HG02938 (cell line): ENCODE data around the gene ROR2.

ENCODE experiments used
- ATAC-seq: cut with Tn5 transposase; IDR thresholded peaks from one replicate; pipeline ENCODE4 v1.9.1; 2021; ENCODE audit warnings: mild to moderate bottlenecking, moderate library complexity; ENCODE audit not compliant: unreplicated experiment

The ROR2 gene

DNA sequence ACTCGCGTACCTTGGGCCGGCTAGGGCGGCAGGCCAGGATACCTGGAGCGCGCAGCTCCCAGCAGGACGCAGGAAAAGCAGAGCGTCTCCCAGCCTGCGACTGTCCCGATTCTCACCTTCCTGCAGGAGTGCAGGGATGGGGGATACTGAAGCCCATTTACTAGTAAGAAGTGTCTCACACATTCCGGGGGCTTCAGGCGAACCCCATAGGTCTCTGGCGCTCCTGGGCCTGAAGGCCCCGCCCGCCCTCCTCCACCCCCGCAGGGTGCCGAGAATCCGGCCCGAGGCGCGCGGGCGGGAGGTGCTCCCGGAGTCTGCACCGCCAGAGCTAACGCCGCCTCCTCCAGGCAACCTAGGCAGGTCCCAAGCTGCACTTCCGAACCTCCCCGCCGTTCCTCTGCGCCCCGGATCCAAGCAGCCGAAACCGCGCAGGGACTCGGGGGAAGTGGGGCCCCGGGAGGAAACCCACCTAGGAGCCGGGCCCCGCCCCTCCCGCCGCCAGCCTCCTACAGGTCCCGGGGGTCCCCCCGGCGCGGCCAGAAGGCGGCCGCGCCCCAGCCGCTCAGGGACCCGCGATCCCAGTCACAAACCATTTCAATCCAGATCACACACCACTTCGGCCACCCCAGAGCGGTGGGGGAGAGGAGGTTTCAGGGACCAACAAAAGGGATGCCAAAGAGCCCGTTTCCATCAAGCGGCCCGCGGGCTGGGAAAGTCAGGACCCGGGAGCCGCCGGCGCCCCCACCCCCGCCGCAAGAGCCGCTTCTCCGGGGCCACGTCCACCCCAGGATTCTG, 1.2 kb downstream of the ROR2 start:
- no peak for ATAC-seq

DNA sequence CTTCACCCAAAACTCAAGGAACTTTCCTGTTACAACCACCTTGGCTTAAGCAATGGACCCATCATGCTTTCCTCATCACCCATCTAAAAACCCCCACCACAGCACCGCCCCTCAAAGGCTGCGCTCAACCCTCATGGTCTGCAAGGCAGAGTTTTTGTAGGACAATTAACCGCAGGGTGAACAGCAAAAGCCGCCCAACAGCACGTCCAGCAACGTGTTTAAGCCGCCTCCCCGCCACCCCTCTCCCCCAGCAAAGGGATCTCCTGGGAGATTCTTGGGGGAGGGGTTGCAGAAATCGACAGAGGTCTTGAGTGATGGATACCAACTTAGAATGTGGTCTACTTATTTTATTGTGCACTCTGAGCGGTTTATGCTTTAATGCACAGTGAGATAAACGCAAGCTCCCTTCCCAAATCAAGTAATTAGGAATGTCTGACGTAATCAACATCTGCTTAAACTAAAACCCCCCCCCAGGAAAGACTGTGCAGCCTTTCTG, 1.9 kb downstream of the ROR2 start:
- no peak for ATAC-seq

DNA sequence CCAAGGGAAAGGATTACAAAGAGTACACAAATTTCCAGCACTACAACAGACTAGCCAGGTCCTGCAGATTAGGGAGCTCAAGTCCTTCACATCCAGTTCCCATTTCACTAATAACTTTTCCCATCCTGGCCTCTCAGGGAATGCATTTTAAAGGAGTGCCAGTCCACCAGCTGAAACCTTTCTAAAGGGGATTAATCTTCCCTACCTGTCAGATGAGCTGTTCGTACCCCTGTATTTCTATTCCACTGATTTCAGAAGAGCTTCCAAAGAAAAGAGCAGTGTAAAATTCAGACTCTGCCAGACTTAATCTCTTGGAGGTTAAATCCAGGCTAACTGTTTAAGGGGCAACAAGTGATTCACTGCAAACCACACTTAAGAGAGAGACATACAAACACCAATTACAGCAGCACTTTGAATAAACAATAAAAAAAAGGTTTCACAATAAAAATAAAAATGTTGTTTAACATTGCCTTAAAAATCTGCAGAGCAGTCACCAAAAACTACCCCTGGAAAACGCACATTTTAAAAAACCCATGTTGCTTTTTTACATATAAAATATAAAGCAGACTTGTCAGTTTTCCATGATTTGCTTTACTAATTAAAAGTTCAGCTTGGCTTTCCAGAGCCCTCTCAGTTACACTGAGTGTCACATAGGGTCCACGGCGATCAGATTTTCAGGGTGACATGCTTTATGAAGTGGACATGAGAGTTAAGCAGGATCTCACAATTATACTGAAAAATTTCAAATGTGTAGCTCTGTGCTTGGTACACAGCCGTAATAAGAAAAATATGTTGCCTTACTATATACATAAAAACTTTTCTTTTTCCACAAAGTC, 3.2 kb downstream of the ROR2 start:
- ATAC-seq, result no peak

GRCh38 chr9:91946196-91946595, 3.8 kb downstream of the ROR2 start:
- ATAC-seq, result no peak

- no peak for ATAC-seq
Observed at GRCh38 chr9:91945277-91946085, 4.5 kb downstream of the ROR2 start.

DNA sequence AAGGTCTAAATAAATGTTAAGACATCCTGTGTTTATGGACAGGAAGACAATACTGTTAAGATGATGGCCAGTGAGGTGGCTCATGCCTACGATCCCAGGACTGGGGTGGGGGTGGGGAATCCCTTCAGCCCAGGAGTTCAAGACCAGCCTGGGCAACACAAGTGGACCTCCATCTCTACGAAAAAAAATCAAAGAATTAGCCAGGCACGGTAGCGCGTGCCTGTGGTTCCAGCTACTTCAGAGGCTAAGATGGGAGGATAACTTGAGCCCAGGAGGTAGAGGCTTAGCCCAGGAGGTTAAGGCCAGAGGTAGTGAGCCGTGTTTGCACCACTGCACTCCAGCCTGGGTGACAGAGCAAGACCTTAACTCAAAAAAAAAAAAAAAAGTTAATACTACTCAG, 5.3 kb downstream of the ROR2 start:
- ATAC-seq, result no peak

DNA sequence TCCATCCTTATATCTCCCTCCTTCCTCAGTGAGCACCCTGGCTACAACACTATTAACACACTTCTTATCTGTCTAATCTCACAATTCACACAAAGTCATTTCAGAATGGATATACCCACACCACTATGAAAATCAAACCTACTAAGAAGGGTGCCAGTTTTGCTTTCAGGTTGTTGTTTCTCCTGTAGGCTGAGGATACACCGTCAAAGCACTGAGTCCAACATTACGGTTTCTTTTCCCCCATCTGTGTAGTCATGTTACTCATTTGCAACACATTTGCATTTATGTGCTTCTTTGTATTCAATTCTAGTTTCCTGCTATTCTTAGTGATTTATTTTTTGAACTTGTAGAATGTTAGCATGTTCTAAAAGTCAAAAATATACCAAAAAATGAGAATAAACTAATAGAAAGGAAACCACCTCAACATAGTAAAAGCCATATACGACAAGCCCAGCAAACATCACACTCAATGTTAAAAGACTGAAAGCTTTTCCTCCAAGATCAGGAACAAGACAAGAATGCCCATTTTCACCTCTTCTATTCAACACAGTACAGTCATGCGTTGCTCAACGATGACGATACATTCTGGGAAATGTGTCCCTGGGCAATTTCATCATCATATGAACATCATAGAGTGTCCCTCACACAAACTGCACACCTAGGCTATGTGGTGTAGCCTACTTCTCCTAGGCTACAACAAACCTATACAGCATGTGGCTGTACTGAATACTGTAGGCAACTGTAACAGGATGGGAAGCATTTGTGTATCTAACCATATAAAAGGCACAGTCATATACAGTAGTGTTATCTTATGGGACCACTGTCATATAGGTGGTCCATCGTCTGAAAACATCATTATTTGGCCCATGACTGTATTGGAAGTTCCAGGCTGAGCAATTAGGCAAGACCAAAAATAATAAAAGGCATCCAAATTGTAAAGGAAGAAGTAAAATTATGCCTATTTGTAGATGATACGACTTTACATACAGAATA, 6.3 kb downstream of the ROR2 start:
- no peak for ATAC-seq

DNA sequence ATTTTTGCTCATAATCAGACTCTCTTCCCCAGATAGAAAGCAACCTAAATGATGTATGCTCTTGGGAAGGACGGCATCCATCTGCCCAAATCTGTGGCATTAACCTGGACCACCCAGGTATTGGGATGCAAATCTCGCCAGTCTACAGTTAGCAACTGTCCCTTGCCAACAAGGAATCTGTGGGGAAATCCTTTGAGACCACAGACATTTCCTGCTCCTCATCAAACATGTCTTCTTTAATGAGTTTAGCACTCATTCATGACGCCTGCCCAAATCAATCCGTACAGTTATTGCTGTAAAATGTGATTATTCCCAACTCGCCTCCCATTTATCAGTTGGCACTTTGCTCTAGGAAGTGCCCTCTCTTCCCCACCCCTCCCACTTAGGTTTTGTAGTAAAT, 7.8 kb downstream of the ROR2 start:
- ATAC-seq, result no peak

DNA sequence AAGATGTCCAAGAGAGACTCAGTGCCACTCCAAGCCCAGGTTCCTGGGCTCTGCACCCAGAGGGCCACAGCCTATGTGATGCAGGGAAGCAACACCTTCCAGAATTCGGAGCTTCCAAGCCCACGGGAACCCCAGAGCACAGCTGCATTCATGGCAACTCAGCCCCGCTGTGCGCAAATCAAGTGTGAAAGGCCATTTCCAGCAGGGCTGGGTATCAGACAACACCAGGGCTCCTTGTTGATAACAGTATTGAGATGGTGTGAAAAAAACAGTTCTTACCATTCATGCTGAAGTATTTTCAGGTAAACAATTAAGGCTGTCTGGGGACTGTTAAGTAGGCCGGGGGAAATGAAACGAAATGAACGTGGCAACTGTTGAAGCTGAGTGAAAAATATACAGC, 10.1 kb downstream of the ROR2 start:
- no peak for ATAC-seq

- no peak for ATAC-seq
Observed at GRCh38 chr9:91937727-91938126, 12.3 kb downstream of the ROR2 start.

- no peak for ATAC-seq
Observed at GRCh38 chr9:91937056-91937455, 13.0 kb downstream of the ROR2 start.

GRCh38 chr9:91935805-91936514, 14.1 kb downstream of the ROR2 start:
- ATAC-seq, result no peak

- no peak for ATAC-seq
Observed at GRCh38 chr9:91935066-91935749, 14.8 kb downstream of the ROR2 start.

- ATAC-seq, result no peak
Observed at GRCh38 chr9:91934654-91935053, 15.4 kb downstream of the ROR2 start.

DNA sequence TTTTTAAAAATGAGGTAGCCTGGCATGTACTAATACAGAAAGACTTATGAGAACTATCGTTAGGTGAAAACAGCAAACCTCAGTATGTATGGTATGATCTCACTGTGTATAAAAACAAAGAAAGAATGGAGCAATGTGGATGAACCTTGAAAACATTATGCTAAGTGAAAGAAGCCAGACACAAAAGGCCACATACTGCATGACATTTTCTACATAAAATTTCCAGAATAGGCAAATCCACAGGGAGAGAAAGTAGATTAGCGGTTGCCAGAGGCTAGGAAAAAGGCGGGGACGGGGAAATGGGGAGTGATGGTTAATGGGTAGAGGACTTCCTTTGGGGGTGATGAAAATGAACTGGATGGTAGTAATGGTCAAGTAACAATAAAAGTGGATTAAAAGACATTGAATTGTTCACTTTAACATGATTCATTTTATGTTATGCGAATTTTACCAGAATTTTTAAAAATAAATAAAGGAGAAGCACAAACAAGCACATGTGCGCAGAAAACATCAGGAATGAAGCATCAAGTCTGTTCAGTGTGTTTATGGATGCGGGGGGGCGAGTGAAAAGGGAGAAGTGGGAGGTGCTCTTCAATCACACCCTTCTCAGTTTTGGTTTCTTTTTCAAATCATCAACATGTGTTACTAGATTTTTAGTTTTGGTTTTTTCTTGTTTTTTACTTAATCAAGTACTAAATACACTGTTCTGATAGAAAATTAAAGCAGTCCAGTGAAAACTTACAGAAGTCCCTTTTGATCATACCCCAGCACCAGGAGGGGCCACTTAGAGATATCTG, 16.3 kb downstream of the ROR2 start:
- no peak for ATAC-seq

- ATAC-seq, result no peak
Observed at GRCh38 chr9:91930475-91930874, 19.6 kb downstream of the ROR2 start.

- ATAC-seq, result no peak
Observed at GRCh38 chr9:91929331-91929730, 20.7 kb downstream of the ROR2 start.

GRCh38 chr9:91927922-91928510, 22.0 kb downstream of the ROR2 start:
- no peak for ATAC-seq
